ENCODE measurements around the gene PKNOX2.

PKNOX2 gene

GRCh38 chr11:125155767-125156166 is 8.8 kb upstream of the PKNOX2 start:
- DNase-seq = no peak

GRCh38 chr11:125156346-125157117 is 8.0 kb upstream of the PKNOX2 start:
- no peak for DNase-seq

- no peak for DNase-seq
Observed at GRCh38 chr11:125157118-125157733, 7.3 kb upstream of the PKNOX2 start.

- no peak for DNase-seq
Observed at GRCh38 chr11:125157953-125158680, 6.4 kb upstream of the PKNOX2 start.

- DNase-seq = no peak
Observed at GRCh38 chr11:125162743-125163142, 1.8 kb upstream of the PKNOX2 start.

GRCh38 chr11:125163431-125164063 is 1.0 kb upstream of the PKNOX2 start:
- DNase-seq = no peak

GRCh38 chr11:125164091-125164421 is 495 bp upstream of the PKNOX2 start:
- DNase-seq = no peak

- DNase-seq = no peak
Observed at GRCh38 chr11:125165111-125165842, 726 bp downstream of the PKNOX2 start.

GRCh38 chr11:125165843-125166763 is 1.6 kb downstream of the PKNOX2 start:
- no peak for DNase-seq

- no peak for DNase-seq
Observed at GRCh38 chr11:125166764-125167291, 2.3 kb downstream of the PKNOX2 start.

GRCh38 chr11:125167292-125167953 is 2.9 kb downstream of the PKNOX2 start:
- DNase-seq = no peak

GRCh38 chr11:125167954-125168835 is 3.6 kb downstream of the PKNOX2 start:
- DNase-seq = no peak

- no peak for DNase-seq
Observed at GRCh38 chr11:125168918-125169456, 4.4 kb downstream of the PKNOX2 start.

- no peak for DNase-seq
Observed at GRCh38 chr11:125170001-125170509, 5.5 kb downstream of the PKNOX2 start.

- no peak for DNase-seq
Observed at GRCh38 chr11:125170510-125171031, 6.0 kb downstream of the PKNOX2 start.

GRCh38 chr11:125171974-125172373 is 7.4 kb downstream of the PKNOX2 start:
- DNase-seq = no peak

- DNase-seq = no peak
Observed at GRCh38 chr11:125173027-125173426, 8.5 kb downstream of the PKNOX2 start.

GRCh38 chr11:125173556-125173955 is 9.0 kb downstream of the PKNOX2 start:
- no peak for DNase-seq

GRCh38 chr11:125174057-125174456 is 9.5 kb downstream of the PKNOX2 start:
- no peak for DNase-seq
